HG03095 (cell line): ENCODE data around the gene INTS3.

Source experiments
- ATAC-seq: cut with Tn5 transposase; IDR thresholded peaks from one replicate; pipeline ENCODE4 v1.9.1; 2021; ENCODE audit warnings: moderate library complexity; ENCODE audit not compliant: unreplicated experiment

The INTS3 gene, protein sequence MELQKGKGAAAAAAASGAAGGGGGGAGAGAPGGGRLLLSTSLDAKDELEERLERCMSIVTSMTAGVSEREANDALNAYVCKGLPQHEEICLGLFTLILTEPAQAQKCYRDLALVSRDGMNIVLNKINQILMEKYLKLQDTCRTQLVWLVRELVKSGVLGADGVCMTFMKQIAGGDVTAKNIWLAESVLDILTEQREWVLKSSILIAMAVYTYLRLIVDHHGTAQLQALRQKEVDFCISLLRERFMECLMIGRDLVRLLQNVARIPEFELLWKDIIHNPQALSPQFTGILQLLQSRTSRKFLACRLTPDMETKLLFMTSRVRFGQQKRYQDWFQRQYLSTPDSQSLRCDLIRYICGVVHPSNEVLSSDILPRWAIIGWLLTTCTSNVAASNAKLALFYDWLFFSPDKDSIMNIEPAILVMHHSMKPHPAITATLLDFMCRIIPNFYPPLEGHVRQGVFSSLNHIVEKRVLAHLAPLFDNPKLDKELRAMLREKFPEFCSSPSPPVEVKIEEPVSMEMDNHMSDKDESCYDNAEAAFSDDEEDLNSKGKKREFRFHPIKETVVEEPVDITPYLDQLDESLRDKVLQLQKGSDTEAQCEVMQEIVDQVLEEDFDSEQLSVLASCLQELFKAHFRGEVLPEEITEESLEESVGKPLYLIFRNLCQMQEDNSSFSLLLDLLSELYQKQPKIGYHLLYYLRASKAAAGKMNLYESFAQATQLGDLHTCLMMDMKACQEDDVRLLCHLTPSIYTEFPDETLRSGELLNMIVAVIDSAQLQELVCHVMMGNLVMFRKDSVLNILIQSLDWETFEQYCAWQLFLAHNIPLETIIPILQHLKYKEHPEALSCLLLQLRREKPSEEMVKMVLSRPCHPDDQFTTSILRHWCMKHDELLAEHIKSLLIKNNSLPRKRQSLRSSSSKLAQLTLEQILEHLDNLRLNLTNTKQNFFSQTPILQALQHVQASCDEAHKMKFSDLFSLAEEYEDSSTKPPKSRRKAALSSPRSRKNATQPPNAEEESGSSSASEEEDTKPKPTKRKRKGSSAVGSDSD

DNA sequence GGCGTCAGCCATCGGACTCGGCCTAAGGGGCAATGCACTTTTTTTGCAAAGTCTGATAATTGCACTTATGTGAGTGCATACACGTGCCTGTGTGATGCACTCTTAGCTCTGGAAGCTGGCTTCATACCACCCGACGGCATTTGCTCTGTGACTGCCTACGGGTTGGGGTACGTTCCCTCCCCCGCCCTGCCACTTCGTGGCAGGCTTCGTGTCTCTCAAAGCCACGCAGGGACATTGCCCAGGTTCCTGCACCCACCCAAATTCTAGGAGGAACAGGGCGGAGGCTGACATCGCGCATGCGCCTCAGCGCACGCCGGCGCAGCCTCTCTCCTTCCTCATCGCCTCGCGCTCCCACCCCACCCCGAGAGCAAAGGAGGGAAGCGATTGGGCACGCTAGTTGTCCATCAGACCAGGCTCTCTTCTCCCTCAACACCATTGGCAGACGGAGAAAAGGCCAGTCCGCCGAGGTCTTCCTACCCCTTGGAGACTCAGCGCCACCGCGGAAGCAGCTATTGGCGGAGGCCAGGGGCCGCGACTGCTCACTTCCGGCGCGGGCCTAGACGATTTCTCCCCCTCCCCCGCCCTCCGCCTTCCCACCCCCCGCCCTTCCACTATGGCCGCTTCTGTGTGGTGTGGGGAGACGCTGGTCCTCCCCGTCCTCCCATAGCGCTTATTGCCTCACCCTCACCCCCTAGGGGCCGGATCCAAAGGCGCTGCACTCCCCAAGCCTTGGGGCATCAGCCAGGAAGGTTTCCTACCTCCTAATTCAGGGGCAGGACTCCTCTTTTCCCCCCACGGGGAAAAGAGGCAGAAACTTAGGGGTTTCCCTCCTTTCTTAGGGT lies at the start of gene INTS3:
Gene INTS3 (plus strand): TSS at position 588 of the 842 bp plus-strand sequence. CDS start 585 bp downstream, outside the sequence.
- ATAC-seq: peak; percentile 89

DNA sequence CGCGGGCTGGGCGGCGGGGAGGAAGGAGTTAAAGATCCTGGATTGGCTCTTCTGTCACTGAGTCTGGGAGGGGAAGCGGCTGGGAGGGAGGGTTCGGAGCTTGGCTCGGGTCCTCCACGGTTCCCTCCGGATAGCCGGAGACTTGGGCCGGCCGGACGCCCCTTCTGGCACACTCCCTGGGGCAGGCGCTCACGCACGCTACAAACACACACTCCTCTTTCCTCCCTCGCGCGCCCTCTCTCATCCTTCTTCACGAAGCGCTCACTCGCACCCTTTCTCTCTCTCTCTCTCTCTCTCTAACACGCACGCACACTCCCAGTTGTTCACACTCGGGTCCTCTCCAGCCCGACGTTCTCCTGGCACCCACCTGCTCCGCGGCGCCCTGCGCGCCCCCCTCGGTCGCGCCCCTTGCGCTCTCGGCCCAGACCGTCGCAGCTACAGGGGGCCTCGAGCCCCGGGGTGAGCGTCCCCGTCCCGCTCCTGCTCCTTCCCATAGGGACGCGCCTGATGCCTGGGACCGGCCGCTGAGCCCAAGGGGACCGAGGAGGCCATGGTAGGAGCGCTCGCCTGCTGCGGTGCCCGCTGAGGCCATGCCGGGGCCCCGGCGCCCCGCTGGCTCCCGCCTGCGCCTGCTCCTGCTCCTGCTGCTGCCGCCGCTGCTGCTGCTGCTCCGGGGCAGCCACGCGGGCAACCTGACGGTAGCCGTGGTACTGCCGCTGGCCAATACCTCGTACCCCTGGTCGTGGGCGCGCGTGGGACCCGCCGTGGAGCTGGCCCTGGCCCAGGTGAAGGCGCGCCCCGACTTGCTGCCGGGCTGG lies 49.1 kb upstream of the INTS3 start, which contains the start of gene NPR1:
Gene NPR1 (plus strand): TSS at position 170 of the 818 bp plus-strand sequence. CDS start 421 bp downstream, at position 591.
- no peak for ATAC-seq

DNA sequence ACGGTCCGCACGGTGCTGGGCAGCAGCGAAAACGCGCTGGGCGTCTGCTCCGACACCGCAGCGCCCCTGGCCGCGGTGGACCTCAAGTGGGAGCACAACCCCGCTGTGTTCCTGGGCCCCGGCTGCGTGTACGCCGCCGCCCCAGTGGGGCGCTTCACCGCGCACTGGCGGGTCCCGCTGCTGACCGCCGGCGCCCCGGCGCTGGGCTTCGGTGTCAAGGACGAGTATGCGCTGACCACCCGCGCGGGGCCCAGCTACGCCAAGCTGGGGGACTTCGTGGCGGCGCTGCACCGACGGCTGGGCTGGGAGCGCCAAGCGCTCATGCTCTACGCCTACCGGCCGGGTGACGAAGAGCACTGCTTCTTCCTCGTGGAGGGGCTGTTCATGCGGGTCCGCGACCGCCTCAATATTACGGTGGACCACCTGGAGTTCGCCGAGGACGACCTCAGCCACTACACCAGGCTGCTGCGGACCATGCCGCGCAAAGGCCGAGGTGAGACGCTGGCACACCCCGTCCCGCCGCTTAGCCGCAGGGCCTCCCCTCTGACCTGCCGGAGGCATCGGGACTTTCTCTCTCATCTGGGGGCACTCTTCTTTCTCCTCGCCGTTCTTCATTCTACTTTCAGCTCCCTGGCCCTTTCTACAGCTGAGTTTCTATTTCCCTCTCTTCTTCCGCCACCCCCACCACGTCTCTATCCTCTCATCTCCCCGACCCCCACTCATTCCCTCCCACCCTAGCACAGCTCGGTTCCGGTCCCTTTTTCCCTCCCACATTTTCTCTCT lies 48.3 kb upstream of the INTS3 start:
- no peak for ATAC-seq

DNA sequence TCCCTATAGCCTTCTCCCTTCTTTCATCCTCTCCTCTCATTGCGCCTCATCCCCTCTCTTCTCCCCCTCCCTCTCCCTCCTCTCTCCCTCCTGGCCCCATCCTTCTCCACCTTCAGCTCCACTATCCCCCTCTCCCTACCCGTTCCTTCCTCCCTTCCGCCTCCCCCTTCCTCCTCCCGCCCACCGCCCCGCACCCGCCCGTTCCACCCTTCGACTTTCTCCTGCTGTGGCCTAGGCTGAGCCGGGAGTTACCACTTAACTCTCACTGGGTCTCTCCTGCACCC lies 47.8 kb upstream of the INTS3 start:
- ATAC-seq: no peak

DNA sequence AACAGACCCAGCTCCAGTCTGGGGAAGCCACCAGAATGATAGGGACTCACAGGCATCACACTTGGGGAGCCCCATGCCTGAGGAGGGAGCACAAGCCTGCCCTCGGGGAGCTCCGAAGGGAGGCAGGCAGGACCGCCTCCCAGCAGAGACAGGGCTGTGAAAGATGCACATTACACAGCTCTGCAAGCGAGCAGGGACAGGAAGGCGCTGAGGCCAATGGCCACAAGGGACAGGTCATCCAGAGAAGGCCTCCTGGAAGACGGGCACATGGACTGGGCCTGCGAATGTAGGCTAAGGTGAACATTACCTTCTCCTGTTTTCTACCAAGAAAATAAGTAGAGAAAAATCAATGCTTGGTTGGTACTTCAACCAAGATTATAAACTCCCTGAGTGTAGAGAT lies 45.1 kb upstream of the INTS3 start:
- no peak for ATAC-seq

DNA sequence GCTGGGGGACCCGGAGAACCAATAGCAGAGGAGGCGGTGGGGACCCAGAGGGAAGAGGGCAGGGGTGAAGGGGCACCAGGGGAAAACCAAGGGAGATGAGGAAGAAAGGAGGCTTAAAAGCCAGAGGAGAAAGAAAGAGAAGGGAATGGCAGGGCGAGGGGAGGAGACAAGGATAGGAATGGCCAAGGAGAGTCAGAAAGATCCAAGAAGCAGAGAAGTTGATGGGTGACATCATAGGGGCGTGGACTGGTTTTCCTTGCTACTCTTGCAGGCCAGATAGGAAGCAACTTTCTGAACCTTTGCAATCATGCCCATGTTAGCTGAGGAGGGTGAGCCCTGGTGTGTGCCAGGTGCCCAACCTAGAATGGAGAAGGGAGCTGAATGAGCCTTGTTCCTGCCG lies 44.0 kb upstream of the INTS3 start:
- no peak for ATAC-seq

DNA sequence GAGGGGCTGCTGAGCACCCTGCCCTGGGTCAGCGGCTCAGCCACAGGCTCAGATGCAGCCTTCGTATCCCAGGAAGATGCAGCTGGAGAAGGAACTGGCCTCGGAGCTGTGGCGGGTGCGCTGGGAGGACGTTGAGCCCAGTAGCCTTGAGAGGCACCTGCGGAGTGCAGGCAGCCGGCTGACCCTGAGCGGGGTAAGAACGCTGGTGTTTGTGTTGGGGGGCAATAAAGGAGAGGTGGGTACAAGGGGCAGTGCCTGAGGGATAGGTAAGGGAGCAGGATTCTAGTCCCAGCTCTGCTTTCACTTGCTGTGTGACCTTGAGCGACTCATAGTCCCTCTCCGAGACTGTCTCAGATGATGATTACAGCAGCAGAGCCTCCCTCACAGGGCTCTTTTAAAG lies 43.0 kb upstream of the INTS3 start:
- ATAC-seq: no peak

DNA sequence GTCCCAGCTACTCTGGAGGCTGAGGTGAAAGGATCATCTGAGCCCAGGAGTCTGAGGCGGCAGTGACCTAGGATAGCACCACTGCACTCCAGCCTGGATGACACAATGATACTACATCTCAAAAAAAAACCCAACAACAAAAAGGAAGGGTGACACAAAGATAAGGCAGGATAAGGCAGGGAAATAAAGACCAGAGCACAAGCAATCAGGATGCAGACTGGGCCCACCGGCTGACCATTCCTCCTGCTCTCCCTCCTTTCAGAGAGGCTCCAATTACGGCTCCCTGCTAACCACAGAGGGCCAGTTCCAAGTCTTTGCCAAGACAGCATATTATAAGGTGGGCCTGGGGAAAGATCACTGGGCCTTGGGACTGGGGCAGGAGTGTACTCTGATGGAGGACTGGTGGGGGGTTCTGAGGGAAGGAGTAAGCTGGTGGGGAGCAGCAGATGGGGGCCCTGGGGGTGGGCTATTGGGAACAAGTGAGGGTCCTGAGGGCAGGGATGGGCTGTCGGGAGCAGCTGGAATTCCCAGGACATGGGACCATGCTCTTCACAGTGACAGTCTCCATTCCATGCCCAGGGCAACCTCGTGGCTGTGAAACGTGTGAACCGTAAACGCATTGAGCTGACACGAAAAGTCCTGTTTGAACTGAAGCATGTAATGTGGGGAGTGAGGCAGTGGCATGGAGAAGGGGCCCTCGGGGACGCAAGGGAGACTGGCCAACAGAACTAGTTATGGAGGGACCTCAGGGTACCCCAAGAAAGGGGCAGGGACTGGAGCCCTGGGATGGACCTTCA lies 42.1 kb upstream of the INTS3 start:
- no peak for ATAC-seq

DNA sequence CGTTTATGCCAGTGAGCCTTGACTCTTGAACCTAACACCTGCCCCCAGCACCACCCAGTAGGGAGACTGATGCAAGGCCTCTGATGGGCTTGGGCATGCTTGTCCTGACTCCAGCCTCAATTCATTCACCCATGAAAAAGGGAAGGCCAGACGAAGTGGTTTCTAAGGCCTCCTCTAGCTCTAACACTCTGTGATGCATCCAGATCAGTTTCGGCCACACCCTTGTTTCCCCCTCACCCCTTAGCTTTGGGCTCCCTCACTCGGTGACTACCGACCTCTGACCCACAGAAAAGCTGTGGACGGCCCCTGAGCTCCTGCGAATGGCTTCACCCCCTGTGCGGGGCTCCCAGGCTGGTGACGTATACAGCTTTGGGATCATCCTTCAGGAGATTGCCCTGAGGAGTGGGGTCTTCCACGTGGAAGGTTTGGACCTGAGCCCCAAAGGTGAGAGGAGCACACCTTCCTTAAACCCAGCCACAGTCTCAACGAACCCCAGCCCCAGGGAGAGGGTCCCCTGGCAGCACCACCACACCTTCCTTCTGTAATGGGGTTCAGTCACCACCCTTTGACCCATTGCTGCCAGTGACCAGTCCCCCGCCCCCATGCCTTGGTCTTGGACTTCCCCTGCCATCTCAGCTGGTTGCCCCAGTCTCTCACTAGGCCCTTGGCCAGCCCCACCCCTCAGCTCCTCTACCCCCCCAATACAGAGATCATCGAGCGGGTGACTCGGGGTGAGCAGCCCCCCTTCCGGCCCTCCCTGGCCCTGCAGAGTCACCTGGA lies 40.3 kb upstream of the INTS3 start:
- ATAC-seq: no peak

DNA sequence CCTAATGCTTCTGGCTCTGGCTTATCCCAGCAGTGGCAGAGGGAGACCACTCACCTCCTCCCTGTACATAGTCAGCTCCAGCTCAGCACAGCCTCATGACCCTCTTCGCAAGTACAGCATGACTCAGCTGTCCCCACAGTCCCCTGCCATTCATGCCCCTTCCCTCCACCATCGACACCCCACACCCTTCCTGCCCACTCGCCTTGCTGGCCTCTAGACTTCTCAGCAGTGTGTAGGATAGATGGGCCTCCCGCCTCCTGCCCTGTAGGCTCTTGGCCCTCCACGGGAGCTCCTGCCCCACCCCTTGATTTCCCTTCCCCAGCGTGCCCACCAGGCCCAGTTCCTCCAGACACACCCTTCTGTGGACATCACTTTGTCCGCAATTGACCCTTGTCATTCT lies 39.6 kb upstream of the INTS3 start:
- no peak for ATAC-seq

DNA sequence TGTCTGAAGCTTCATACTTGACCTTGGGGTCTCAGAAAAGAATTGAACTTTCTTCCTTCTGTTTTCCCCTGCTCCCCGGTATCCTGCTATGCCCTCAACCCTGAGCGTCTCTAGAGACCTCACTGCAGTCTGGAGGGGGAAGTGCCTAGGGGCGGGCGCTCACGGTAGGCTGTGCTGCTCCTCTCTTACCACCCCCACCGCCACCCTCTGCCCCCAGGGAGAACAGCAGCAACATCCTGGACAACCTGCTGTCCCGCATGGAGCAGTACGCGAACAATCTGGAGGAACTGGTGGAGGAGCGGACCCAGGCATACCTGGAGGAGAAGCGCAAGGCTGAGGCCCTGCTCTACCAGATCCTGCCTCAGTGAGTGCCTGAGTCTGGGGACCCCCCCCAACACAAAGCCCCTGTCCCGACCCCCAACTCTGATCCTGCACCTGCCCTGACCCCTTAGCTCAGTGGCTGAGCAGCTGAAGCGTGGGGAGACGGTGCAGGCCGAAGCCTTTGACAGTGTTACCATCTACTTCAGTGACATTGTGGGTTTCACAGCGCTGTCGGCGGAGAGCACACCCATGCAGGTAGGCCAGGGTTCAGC lies 39.0 kb upstream of the INTS3 start:
- ATAC-seq: no peak

DNA sequence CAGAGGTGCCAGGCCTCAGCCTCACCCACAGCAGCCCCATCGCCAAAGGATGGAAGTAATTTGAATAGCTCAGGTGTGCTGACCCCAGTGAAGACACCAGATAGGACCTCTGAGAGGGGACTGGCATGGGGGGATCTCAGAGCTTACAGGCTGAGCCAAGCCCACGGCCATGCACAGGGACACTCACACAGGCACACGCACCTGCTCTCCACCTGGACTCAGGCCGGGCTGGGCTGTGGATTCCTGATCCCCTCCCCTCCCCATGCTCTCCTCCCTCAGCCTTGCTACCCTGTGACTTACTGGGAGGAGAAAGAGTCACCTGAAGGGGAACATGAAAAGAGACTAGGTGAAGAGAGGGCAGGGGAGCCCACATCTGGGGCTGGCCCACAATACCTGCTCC lies 34.4 kb upstream of the INTS3 start:
- no peak for ATAC-seq

DNA sequence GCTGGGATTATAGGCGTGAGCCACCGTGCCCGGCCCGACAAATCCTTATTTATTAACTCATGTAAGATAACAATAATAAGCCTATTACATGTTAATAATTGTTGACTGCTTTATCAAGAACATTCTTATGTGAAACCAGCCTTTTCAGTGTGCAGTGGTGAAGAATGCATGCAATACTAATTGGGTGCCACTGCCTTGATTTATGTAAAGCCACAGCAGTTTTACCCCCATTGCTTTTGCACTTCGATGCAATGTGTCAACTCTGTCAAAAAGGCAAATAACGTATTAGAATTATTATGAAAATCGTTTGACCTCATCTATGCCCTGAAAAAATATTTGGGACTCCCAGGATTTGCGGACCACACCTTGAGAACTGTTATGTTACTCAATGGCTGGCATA lies 31.1 kb upstream of the INTS3 start:
- no peak for ATAC-seq

DNA sequence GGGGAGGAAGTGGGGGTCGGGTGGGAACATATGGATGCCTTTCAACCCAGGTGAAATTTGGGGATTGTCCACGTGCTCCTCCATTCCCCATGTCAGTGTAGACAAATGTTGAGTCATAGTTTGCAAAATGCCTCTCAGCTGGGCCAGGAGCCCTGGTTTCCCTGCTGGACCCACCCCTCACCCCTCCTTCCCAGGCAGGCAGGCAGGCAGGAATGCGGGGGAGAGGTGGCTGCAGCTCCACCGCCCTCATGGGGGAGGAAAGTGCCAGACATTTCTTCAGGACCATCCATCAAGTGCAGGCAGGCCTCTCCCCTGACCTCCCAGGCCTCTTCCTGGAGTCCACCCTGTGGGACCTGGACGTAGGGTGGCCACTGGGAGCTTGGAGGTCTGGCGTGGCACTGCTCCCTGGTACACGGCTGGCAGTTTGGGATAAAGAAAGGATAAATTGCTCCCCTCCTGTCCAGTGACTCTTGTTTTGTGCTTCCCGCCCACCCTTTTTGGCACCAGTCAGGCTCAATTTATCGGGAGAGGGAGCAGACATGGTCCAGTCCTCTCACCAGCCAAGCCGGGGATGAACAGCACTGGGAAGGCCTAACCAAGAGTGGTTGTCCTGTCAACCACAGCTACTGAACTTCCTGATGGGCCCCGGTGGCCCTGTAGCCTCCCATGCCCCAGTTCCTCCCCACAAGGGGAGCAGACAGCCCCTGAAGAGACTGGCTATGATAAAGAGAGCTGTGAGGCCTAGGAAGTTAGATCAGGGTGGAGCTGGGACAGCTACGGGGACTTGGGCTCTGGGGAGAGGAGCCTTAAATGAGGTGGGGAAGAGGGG lies 30.4 kb upstream of the INTS3 start:
- no peak for ATAC-seq

DNA sequence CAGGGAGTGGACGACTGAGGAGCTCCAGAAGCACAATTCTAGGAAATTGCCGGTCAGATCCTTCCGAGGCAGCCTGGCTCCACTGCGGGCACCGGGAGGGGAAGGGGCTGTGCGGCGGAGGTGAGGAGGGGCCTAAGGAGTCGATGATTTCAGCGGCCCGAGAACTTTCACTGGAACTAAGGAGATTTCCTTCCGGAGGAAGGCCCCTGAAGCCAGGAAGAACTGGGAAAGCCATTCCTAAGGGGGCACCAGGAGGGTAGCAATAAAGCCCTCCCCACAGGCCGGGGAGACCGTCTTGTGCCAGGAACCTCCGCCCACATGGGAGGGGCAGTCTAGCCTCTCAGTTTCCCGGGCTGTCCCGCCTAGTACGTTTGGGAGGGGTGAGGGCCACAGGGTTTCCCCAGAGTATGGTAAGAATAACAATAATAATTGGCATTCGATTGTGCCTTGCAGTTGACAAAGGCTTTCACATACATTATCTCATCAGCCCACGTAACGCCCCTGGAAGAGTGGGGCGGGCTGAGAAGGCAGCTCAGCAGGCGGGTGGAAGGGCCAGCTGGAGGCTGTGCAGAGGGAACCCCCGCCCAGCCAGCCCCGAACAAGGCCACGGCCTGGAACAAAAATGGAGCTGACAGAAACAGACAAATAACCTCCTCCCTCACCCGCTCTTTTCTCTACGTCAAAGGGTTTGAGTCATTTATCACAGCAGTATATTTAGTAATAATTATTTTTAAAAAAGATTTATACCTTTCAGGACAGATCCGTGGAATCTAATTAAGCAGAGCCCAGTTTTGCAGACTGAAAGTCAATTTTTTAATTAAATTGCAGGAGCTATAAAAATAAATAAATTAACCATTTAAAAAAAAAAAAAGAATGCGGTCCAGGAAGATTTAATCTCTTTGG lies 29.6 kb upstream of the INTS3 start:
- ATAC-seq: no peak
